GM23338 (cell line): ENCODE results near the gene ENC1. TPM values are rescaled to one million over a fixed set of nuclear protein-coding genes. Genes with fewer than 3 reads are reported as not detected.

Experiments used
- ATAC-seq: fragments of 200-7000 bp; cut with Tn5 transposase; 3 replicates; pipeline ENCODE4 v1.9.1; 2020
- DNase-seq: peaks from one replicate; pipeline ENCODE4 v3.0.0-alpha.2; 2015; ENCODE audit warnings: low spot score
- H2AFZ ChIP-seq: fragments of 200-600 bp; sonication (generic); 2 replicates; pipeline ENCODE4 v1.8.0; 2016; ENCODE audit warnings: antibody characterized with exemption, mild to moderate bottlenecking, moderate library complexity
- H3F3A ChIP-seq: fragments of 200-600 bp; sonication (generic); replicated peaks from 2 replicates; pipeline ENCODE4 v1.8.0; 2017; ENCODE audit warnings: antibody characterized with exemption, mixed run types, low read depth
- H3K27ac ChIP-seq: fragments of 200-600 bp; sonication (generic); 2 replicates; pipeline ENCODE4 v1.6.1; 2016; ENCODE audit warnings: low read depth
- H3K27me3 ChIP-seq: fragments of 200-600 bp; sonication (generic); 2 replicates; pipeline ENCODE4 v1.8.0; 2016; ENCODE audit warnings: mild to moderate bottlenecking, mixed run types, moderate library complexity; ENCODE audit not compliant: insufficient read depth
- H3K36me3 ChIP-seq: fragments of 200-600 bp; sonication (generic); 2 replicates; pipeline ENCODE4 v1.8.0; 2016; ENCODE audit warnings: mild to moderate bottlenecking; ENCODE audit not compliant: insufficient read depth
- H3K4me1 ChIP-seq: fragments of 200-600 bp; sonication (generic); 2 replicates; pipeline ENCODE4 v1.8.0; 2016; ENCODE audit warnings: mild to moderate bottlenecking, moderate library complexity; ENCODE audit not compliant: insufficient read depth
- H3K4me2 ChIP-seq: fragments of 200-600 bp; sonication (generic); 2 replicates; pipeline ENCODE4 v1.7.1; 2017; ENCODE audit warnings: mixed run types
- H3K4me3 ChIP-seq: fragments of 200-600 bp; sonication (generic); 2 replicates; pipeline ENCODE4 v1.6.1; 2016; ENCODE audit warnings: mixed run types
- H3K79me2 ChIP-seq: fragments of 200-600 bp; sonication (generic); replicated peaks from 2 replicates; pipeline ENCODE4 v1.8.0; 2017; ENCODE audit warnings: mild to moderate bottlenecking; ENCODE audit not compliant: insufficient read depth
- H3K9me2 ChIP-seq: fragments of 200-600 bp; sonication (generic); 2 replicates; pipeline ENCODE4 v1.8.0; 2017; ENCODE audit not compliant: insufficient read depth
- H4K20me1 ChIP-seq: fragments of 200-600 bp; sonication (generic); replicated peaks from 2 replicates; pipeline ENCODE4 v1.8.0; 2017; ENCODE audit warnings: mild to moderate bottlenecking; ENCODE audit not compliant: insufficient read depth
- H3K27ac Mint-ChIP-seq: 2 replicates; pipeline ENCODE4 v1.8.0; 2020; ENCODE audit warnings: inconsistent platforms, mild to moderate bottlenecking, moderate library complexity, mixed read lengths
- H3K27me3 Mint-ChIP-seq: 3 replicates; pipeline ENCODE4 v1.8.0; 2022; ENCODE audit warnings: low read depth, mild to moderate bottlenecking, moderate library complexity, mixed read lengths, inconsistent platforms; ENCODE audit not compliant: insufficient read depth, poor library complexity
- H3K36me3 Mint-ChIP-seq: 3 replicates; pipeline ENCODE4 v1.8.0; 2021; ENCODE audit warnings: low read depth, mild to moderate bottlenecking, inconsistent platforms, moderate library complexity, mixed read lengths
- H3K4me1 Mint-ChIP-seq: 3 replicates; pipeline ENCODE4 v1.8.0; 2020; ENCODE audit warnings: mild to moderate bottlenecking, inconsistent platforms, mixed read lengths
- H3K4me3 Mint-ChIP-seq: 3 replicates; pipeline ENCODE4 v1.8.0; 2021; ENCODE audit warnings: moderate library complexity, mild to moderate bottlenecking, inconsistent platforms, mixed read lengths
- H3K9me3 Mint-ChIP-seq: 3 replicates; pipeline ENCODE4 v1.8.0; 2020; ENCODE audit warnings: moderate library complexity, mild to moderate bottlenecking, inconsistent platforms, mixed read lengths
- CREB1 ChIP-seq: fragments of 250-450 bp; sonication (Bioruptor Pico); IDR thresholded peaks from 2 replicates; pipeline ENCODE4 v1.5.0; 2020; ENCODE audit warnings: low read depth, mild to moderate bottlenecking, moderate library complexity
- CTCF ChIP-seq, 2 experiments: fragments of 200-600 bp in 1 of 2; sonication (generic) in 1 of 2; conservative IDR thresholded peaks; 2 replicates each; pipeline versions ENCODE4 v1.5.1 to v1.6.1; 2016 to 2017; ENCODE audit warnings: antibody characterized with exemption in 2 of 2, low read depth in 2 of 2, mild to moderate bottlenecking in 2 of 2, moderate library complexity in 1 of 2
- ETS1 ChIP-seq: IDR thresholded peaks from 2 replicates; pipeline ENCODE4 v1.6.1; 2016; ENCODE audit warnings: antibody characterized with exemption
- EZH2 ChIP-seq: fragments of 200-600 bp; sonication (generic); IDR thresholded peaks from one replicate; pipeline ENCODE4 v1.8.0; 2017; ENCODE audit warnings: antibody characterized with exemption, mild to moderate bottlenecking, low read depth; ENCODE audit not compliant: unreplicated experiment
- EZH2phosphoT487 ChIP-seq: fragments of 200-600 bp; sonication (generic); IDR thresholded peaks from one replicate; pipeline ENCODE4 v1.8.1; 2018; ENCODE audit warnings: antibody characterized with exemption; ENCODE audit not compliant: unreplicated experiment
- JUNB ChIP-seq: IDR thresholded peaks from one replicate; pipeline ENCODE4 v1.6.1; 2016; ENCODE audit warnings: antibody characterized with exemption; ENCODE audit not compliant: unreplicated experiment
- NANOG ChIP-seq: IDR thresholded peaks from 2 replicates; pipeline ENCODE4 v1.6.1; 2016; ENCODE audit warnings: antibody characterized with exemption, borderline replicate concordance
- POLR2AphosphoS5 ChIP-seq: IDR thresholded peaks from 2 replicates; pipeline ENCODE4 v1.6.1; 2016; ENCODE audit warnings: antibody characterized with exemption, low read depth
- REST ChIP-seq: IDR thresholded peaks from one replicate; pipeline ENCODE4 v1.6.1; 2018; ENCODE audit warnings: antibody characterized with exemption; ENCODE audit not compliant: unreplicated experiment
- polyA plus RNA-seq: library from polyadenylated mRNA; unstranded; fragments of >200 nt; fragmentation: Nextera tagmentation; extraction: Ambion mirVana; gene quantifications from 2 replicates; pipeline ENCODE4 v1.2.1, GENCODE V29; 2016
- total RNA-seq: library from RNA; depleted of rRNA; stranded (reverse); fragments of >200 nt; shearing (Covaris generic); gene quantifications from 2 replicates; pipeline ENCODE4 v1.2.3, GENCODE V29; 2014

ENC1 gene
- total and polyA plus RNA-seq, 2 experiments from 2014 or later: 8.2 to 27.9 TPM

GRCh38 chr5:74664551-74664950 is 24.0 kb upstream of the ENC1 start:
- Histone ChIP-seq H3K79me2 (no peaks in the 10 kb centered on the region), H2AFZ (no peak overlapping the region), H3K4me1 (no peaks in the 10 kb centered on the region), H4K20me1 (no peaks in the 10 kb centered on the region), H3K4me2 (no peak overlapping the region), H3K27me3 (no peaks in the 10 kb centered on the region), H3K36me3 (no peaks in the 10 kb centered on the region), H3F3A (no peaks in the 10 kb centered on the region), H3K4me3 (no peak overlapping the region), H3K9me2 (no peaks in the 10 kb centered on the region), H3K27ac (no peak overlapping the region)
- no peak for TF ChIP-seq NANOG
- TF ChIP-seq JUNB: no peak
- no peak for TF ChIP-seq EZH2phosphoT487
- TF ChIP-seq REST: no peak
- no peaks in the 10 kb centered on the region for H3K27me3 Mint-ChIP-seq
- peaks cover 2% of the 10 kb centered on the region; the same call in 1 of the 3 replicates for H3K9me3 Mint-ChIP-seq
- no peak for ATAC-seq
- DNase-seq: no peak
- no peak overlapping the region for H3K27ac Mint-ChIP-seq
- H3K4me3 Mint-ChIP-seq: no peak overlapping the region
- peaks cover 3% of the 10 kb centered on the region; the same call in 2 of the 3 replicates for H3K4me1 Mint-ChIP-seq
- no peaks in the 10 kb centered on the region for H3K36me3 Mint-ChIP-seq

GRCh38 chr5:74660873-74661272 is 20.3 kb upstream of the ENC1 start:
- no peaks in the 10 kb centered on the region for H3K27me3 Mint-ChIP-seq
- H3K9me3 Mint-ChIP-seq: peaks cover 7% of the 10 kb centered on the region
- Histone ChIP-seq H3K4me2 (no peak overlapping the region), H2AFZ (0 out of 2 replicates have a peak overlapping the region, but pooled peaks have one; percentile 43), H3K4me3 (no peak overlapping the region), H3K4me1 (no peaks in the 10 kb centered on the region), H3K36me3 (no peaks in the 10 kb centered on the region; the same call in 1 of the 2 replicates), H3K27ac (no peak overlapping the region), H3K9me2 (no peaks in the 10 kb centered on the region), H3K79me2 (no peaks in the 10 kb centered on the region), H3K27me3 (no peaks in the 10 kb centered on the region), H4K20me1 (no peaks in the 10 kb centered on the region), H3F3A (no peaks in the 10 kb centered on the region)
- ATAC-seq: no peak
- peaks cover 1% of the 10 kb centered on the region; the same call in 2 of the 3 replicates for H3K4me1 Mint-ChIP-seq
- H3K4me3 Mint-ChIP-seq: no peak overlapping the region
- H3K27ac Mint-ChIP-seq: no peak overlapping the region
- no peaks in the 10 kb centered on the region for H3K36me3 Mint-ChIP-seq
- DNase-seq: no peak
- TF ChIP-seq EZH2 (no peak), CTCF (conservative IDR thresholded peaks at IDR 0.05; ENCODE audit: low read depth in 2 of 2) (no peak), JUNB (no peak), NANOG (no peak), CREB1 (no peak), POLR2AphosphoS5 (no peak), EZH2phosphoT487 (no peak), REST (no peak), ETS1 (no peak)
